ENCODE data around the gene PRR3. TPM values are rescaled to one million over a fixed set of nuclear protein-coding genes. Genes with fewer than 3 reads are reported as not detected.

The PRR3 gene
- total and polyA plus RNA-seq, 2 of the 13 experiments (the other 11 are each of a cell fraction or from before 2014, with no cell fraction given) = 14.6 to 21.2 TPM

- no peak; the same call in 1 of the 2 replicates for TF ChIP-seq ZNF646 (CRISPR knock-in tag; IDR thresholded peaks at IDR 0.05)
- TF ChIP-seq THAP7 (CRISPR knock-in tag; IDR thresholded peaks at IDR 0.05) = no peak; the same call in 1 of the 2 replicates
- TF ChIP-seq ZNF230 (CRISPR knock-in tag; IDR thresholded peaks at IDR 0.05) = no peak
- no peak for TF ChIP-seq ZNF33B (CRISPR knock-in tag; IDR thresholded peaks at IDR 0.05)
- TF ChIP-seq NFIC (IDR thresholded peaks at IDR 0.05; ENCODE audit: low read length) = 0 out of 2 replicates have a peak, but pooled peaks have one; percentile 16
- no peak for TF ChIP-seq HES4 (CRISPR knock-in tag; IDR thresholded peaks at IDR 0.05; ENCODE audit: borderline replicate concordance)
- TF ChIP-seq ZNF839 (CRISPR knock-in tag; IDR thresholded peaks at IDR 0.05; ENCODE audit: borderline replicate concordance) = no peak
- TF ChIP-seq DNMT3B (CRISPR knock-in tag; conservative IDR thresholded peaks at IDR 0.05) = no peak
- no peak for TF ChIP-seq ZNF331 (CRISPR knock-in tag; IDR thresholded peaks at IDR 0.05)
- TF ChIP-seq MAF1 (CRISPR knock-in tag; IDR thresholded peaks at IDR 0.05; ENCODE audit: borderline replicate concordance) = peak; percentile 88; the same call in 1 of the 2 replicates
- TF ChIP-seq TEAD2 (CRISPR knock-in tag; IDR thresholded peaks at IDR 0.05) = peak; percentile 86
- TF ChIP-seq ZFP90 (CRISPR knock-in tag; IDR thresholded peaks at IDR 0.05; ENCODE audit: borderline replicate concordance) = no peak
- no peak for TF ChIP-seq ZNF577 (CRISPR knock-in tag; IDR thresholded peaks at IDR 0.05; ENCODE audit: borderline replicate concordance, low read depth)
- TF ChIP-seq STAT6 (CRISPR knock-in tag; IDR thresholded peaks at IDR 0.05; ENCODE audit: borderline replicate concordance) = no peak
- TF ChIP-seq ZMYM2 (CRISPR knock-in tag; IDR thresholded peaks at IDR 0.05) = no peak
Measured at GRCh38 chr6:30556066-30556905, 809 bp upstream of the PRR3 start, which contains the start of gene GNL1 (continued).
